H7 (cell line): ENCODE data around the gene NENF. TPM values are rescaled to one million over a fixed set of nuclear protein-coding genes. Genes with fewer than 3 reads are reported as not detected.
"Not testable (repeated sequence)": the region's sequence is repeated elsewhere in the genome, so short reads cannot be mapped to it uniquely, and the experiment has no call there.

ENCODE experiments used
- DNase-seq: peaks from one replicate; pipeline ENCODE4 v3.0.0; 2012
- H3K27me3 ChIP-seq: 2 replicates; pipeline ENCODE4 v1.6.0; 2011; ENCODE audit warnings: mild to moderate bottlenecking, low read length; ENCODE audit not compliant: control insufficient read depth, insufficient read depth
- H3K36me3 ChIP-seq: replicated peaks from 2 replicates; pipeline ENCODE4 v1.5.1; 2011; ENCODE audit warnings: low read length; ENCODE audit not compliant: control insufficient read depth, insufficient read depth
- H3K4me3 ChIP-seq: 2 replicates; pipeline ENCODE4 v1.5.1; 2011; ENCODE audit warnings: low read depth, mild to moderate bottlenecking, control low read depth, low read length, moderate library complexity; ENCODE audit not compliant: insufficient read depth
- total RNA-seq: library from RNA; depleted of rRNA; stranded (reverse); fragments of >200 nt; shearing (Covaris generic); gene quantifications from 2 replicates; pipeline ENCODE4 v1.2.3, GENCODE V29; 2014; rRNA removed

Gene NENF
- 21.9 and 39.8 TPM in 2 replicates for total RNA-seq

DNA sequence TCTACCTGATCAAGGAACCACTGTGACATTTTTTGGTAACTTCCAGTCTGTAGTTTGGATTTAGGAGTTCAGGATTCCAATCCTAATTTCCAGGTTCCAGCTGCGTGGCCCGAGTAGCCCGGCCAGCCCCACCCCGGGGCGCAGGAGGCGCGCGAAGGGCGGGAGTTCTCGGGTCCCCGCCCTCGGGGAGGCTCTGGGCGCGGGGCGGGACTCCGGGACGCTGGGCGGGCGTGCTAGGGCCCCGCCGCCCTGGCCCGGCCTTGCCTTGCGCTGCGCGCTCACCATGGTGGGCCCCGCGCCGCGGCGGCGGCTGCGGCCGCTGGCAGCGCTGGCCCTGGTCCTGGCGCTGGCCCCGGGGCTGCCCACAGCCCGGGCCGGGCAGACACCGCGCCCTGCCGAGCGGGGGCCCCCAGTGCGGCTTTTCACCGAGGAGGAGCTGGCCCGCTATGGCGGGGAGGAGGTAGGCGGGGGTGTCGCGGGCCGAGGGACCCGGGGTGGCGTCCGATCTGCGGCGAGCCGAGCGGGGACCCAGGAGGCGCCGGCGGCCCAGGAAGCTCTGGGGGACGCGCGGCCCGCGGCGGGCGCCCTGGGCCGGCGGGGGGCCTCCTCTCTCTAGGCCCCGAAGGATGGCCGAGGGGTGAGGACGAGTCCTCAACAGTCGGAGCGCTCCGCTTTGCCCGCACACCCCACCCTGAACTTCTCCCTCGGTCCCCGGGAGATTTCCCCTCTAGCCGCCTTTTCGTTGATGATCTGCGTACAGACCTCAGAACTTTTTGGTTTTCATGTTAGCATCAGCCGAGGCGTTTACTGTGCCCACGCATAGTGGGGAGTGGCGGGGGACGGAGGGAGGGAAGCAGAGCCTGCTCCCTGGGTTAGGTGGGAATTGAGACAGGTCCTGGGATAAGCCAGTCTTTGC is at the start of gene NENF:
Gene NENF, plus strand, starts transcription at position 260 of the 916 bp plus-strand sequence. Its CDS starts 24 bp downstream, at position 284.
- H3K27me3 ChIP-seq: peaks cover 14% of the 10 kb centered on the region
- DNase-seq: peak; percentile 96
- peak within 1 kb of the TSS; percentile 62 for H3K4me3 ChIP-seq
- H3K36me3 ChIP-seq: no peaks in the 10 kb centered on the region

DNA sequence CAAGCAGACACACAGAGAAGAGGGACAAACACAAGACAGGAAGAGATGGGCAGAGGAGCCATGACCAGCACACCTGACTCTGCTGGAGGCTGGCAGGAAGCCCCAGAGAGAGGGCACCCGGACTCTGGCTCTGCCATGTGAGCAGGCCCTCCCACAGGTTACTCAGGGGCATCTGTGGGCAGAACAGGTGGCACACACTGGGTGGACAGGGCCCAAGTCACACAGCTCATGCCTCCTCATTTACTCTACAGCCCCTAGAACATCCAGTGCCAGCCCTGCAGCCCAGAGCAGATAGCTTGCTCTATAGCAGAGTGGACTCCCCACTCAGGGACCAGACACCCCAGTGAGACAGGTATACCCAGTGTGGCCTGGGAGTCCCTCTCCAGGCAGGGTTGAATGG is 46.7 kb upstream of the NENF start:
- no peaks in the 10 kb centered on the region for H3K27me3 ChIP-seq
- peaks cover 10% of the 10 kb centered on the region for H3K36me3 ChIP-seq
- no peak overlapping the region for H3K4me3 ChIP-seq
- DNase-seq: no peak

- H3K27me3 ChIP-seq: no peaks in the 10 kb centered on the region
- H3K4me3 ChIP-seq: no peak overlapping the region
- peaks cover 10% of the 10 kb centered on the region for H3K36me3 ChIP-seq
- no peak for DNase-seq
These were observed 43.6 kb upstream of the NENF start for GRCh38 chr1:212388985-212389716.

DNA sequence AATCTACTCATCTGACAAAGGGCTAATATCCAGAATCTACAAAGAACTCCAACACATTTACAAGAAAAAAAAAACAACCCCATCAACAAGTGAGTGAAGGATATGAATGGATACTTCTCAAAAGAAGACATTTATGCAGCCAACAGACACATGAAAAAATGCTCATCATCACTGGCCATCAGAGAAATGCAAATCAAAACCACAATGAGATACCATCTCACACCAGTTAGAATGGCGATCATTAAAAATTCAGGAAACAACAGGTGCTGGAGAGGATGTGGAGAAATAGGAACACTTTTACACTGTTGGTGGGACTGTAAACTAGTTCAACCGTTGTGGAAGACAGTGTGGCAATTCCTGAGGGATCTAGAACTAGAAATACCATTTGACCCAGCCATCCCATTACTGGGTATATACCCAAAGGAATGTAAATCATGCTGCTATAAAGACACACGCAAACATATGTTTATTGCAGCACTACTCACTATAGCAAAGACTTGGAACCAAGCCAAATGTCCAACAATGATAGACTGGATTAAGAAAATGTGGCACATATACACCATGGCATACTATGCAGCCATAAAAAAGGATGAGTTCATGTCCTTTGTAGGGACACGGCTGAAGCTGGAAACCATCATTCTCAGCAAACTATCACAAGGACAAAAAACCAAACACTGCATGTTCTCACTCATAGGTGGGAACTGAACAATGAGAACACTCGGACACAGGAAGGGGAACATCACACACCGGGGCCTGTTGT is 36.9 kb upstream of the NENF start:
- H3K27me3 ChIP-seq, DNase-seq, H3K36me3 ChIP-seq, H3K4me3 ChIP-seq: not testable (repeated sequence)

GRCh38 chr1:212396638-212397037 is 36.1 kb upstream of the NENF start:
- no peaks in the 10 kb centered on the region for H3K27me3 ChIP-seq
- DNase-seq: no peak
- no peaks in the 10 kb centered on the region; the same call in 1 of the 2 replicates for H3K36me3 ChIP-seq
- no peak overlapping the region for H3K4me3 ChIP-seq

- no peak for DNase-seq
- no peak overlapping the region for H3K4me3 ChIP-seq
- H3K36me3 ChIP-seq: no peaks in the 10 kb centered on the region; the same call in 1 of the 2 replicates
- no peaks in the 10 kb centered on the region for H3K27me3 ChIP-seq
These were observed 35.5 kb upstream of the NENF start for GRCh38 chr1:212397171-212397570.

DNA sequence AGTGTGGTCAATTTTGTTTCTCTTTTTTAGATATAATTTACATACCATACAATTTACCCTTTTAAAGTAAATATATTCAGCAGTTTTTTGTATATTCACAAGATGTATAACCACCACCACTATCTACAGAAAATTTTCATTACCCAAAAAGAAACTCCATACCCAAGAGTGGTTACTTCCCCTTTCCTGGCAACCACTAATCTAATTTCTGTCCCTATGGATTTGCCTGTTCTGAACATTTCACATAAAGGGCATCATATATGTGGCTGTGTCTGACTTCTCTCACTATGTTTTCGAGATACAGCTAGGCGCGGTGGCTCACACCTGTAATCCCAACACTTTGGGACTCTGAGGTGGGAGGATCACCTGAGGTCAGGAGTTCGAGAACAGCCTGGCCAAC is 31.7 kb upstream of the NENF start:
- Histone ChIP-seq H3K36me3 (peaks cover 3% of the 10 kb centered on the region), H3K4me3 (no peak overlapping the region), H3K27me3 (no peaks in the 10 kb centered on the region)
- no peak for DNase-seq

- Histone ChIP-seq H3K27me3 (no peaks in the 10 kb centered on the region), H3K36me3 (peaks cover 10% of the 10 kb centered on the region), H3K4me3 (no peak overlapping the region)
- DNase-seq: no peak
These were observed 30.7 kb upstream of the NENF start for GRCh38 chr1:212401838-212402582.

DNA sequence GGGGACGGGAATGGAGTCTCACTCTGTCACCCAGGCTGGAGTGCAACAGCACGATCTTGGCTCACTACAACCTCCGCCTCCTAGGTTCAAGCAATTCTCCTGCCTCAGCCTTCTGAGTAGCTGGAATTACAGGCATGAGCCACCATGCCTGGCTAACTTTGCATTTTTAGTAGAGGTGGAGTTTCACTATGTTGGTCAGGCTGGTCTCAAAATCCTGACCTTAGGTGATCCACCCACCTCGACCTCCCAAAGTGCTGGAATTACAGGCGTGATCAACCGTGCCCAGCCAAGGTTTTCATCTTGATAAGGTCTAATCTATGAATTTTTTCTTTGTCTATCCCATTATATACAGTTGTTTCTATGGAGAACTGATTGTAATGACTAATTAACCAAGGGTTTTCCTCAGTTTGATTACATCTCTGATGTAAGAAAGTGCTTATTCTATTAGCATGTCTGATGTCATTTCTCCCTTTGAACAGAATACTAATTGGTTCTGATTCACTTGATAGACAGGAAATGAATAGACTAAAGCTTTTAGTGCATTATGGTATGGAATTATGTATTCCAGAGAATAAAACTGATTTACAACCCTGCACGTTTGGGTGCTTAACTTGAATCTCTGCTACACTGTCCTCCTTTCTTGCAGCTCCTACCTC is 29.9 kb upstream of the NENF start:
- Histone ChIP-seq H3K4me3 (no peak overlapping the region), H3K27me3 (no peaks in the 10 kb centered on the region), H3K36me3 (peaks cover 13% of the 10 kb centered on the region)
- no peak for DNase-seq

GRCh38 chr1:212410231-212410820 is 22.4 kb upstream of the NENF start:
- H3K36me3 ChIP-seq: peaks cover 37% of the 10 kb centered on the region
- peaks cover 9% of the 10 kb centered on the region for H3K27me3 ChIP-seq
- no peak overlapping the region for H3K4me3 ChIP-seq
- no peak for DNase-seq

DNA sequence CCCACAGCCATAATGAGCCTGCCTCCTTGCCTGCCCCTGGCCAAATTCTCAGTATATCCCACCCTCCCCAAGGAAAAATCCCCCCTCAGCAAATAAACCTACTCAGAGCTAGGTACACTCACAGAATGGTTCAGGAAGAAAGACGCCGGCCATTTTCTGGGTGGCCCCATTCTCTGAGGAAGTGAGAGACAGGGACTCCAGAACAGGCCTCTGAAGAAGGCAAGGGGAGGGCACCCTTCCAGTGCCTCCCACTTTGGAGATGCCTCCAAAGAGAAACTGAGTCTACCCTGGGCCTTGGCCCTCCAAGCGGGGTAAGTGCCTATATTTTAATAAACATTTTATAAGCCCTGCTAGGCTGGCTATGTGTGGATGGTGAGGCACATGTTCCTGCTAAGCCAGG is 20.3 kb upstream of the NENF start:
- DNase-seq: no peak
- peaks cover 26% of the 10 kb centered on the region for H3K36me3 ChIP-seq
- H3K27me3 ChIP-seq: peaks cover 9% of the 10 kb centered on the region
- no peak overlapping the region for H3K4me3 ChIP-seq

- Histone ChIP-seq H3K36me3 (peaks cover 23% of the 10 kb centered on the region), H3K27me3 (peaks cover 9% of the 10 kb centered on the region), H3K4me3 (peak overlapping the region; percentile 93)
- DNase-seq: no peak
These were observed 18.8 kb upstream of the NENF start for GRCh38 chr1:212413902-212414327.
